KOPT-K1 (cell line): ENCODE results near the gene TBX10.
"Not testable (repeated sequence)": the region's sequence is repeated elsewhere in the genome, so short reads cannot be mapped to it uniquely, and the experiment has no call there.

Experiments used
- H3K27ac ChIP-seq: fragments of 200-600 bp; sonication (generic); 2 replicates; pipeline ENCODE4 v1.5.1; 2016; ENCODE audit warnings: antibody characterized with exemption, mild to moderate bottlenecking, low read depth, low read length; ENCODE audit not compliant: poor library complexity, severe bottlenecking
- H3K36me3 ChIP-seq: fragments of 200-600 bp; sonication (generic); 2 replicates; pipeline ENCODE4 v1.5.1; 2017; ENCODE audit warnings: antibody characterized with exemption, mild to moderate bottlenecking, low read length, moderate library complexity; ENCODE audit not compliant: insufficient read depth
- H3K9me3 ChIP-seq: fragments of 200-600 bp; sonication (generic); 2 replicates; pipeline ENCODE4 v1.5.1; 2017; ENCODE audit warnings: antibody characterized with exemption, low read length, mild to moderate bottlenecking; ENCODE audit not compliant: insufficient read depth, poor library complexity, severe bottlenecking

Gene TBX10

DNA sequence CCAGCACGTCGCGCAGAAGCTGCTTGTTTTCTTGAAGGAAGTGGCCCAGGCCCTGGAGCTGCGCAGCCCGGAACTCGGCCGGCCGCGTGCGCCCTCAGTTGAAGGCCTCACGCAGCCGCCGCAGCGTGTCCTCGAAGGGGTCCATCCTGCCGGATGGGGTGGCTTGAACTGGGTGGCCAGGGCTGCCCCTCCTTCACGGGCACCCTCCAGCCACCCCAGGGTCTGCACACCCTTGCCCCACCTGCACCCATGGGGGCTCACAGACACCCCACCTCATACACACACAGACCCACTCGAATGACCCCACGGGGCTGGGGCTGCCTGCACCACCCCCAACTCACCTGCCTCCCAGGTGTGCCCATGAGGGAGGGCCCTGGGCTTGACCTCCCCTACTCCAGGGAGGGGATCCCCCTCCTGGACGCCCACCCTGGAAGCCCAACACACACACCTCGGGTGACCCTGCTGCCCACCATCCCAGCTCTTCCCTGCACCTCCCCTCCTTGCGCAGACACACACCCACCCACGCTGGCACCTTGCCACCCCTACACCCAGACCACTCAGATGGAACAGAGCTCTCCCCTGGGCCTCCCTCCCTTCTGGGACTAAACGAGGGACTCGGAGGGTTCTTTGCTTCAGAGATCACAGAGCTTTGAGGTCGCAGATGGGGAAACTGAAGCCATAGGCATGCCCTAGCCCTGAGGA is 28.1 kb upstream of the TBX10 start:
- no peaks in the 10 kb centered on the region for H3K36me3 ChIP-seq
- peak overlapping the region; percentile 38 for H3K27ac ChIP-seq
- H3K9me3 ChIP-seq = no peaks in the 10 kb centered on the region

DNA sequence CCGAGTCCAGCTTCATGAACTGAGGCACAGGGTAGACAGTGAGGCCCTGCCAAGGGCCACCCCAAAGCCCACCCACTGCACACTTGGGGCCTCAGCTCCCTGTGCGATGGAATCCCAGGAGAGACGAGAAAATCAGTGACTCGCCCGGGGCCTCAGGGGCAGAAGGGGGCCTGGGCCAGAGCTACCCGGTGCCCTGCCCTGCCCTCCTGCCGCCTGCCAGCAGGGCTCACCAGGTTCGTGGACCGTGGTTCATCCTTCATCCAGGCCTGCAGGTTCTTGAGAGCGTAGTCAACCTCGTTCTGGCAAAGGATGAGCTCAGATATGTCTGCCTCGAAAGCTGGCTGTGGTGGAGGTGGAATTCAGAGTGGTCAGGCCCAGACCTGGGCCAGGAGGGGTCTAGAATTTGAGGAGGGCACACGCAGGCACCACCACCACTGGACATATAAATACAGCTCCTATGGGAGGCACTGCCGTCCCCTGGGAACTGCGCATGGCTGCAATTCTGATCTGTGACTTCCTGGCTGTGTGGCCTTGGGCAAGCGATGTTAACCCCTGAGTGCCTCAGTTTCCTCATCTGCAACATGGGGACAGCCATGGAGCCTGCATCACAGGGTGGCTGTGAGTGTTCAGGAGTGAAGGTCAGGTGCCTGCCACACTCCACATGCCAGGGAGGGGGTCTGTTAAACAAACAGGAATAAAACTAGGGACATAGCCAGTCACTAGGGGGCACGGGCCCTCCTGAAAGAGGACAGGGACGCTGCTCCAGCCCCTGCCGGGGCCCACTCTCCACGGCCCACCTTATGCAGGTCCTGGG is 27.3 kb upstream of the TBX10 start:
- Histone ChIP-seq H3K9me3 (no peaks in the 10 kb centered on the region), H3K27ac (no peak overlapping the region), H3K36me3 (no peaks in the 10 kb centered on the region)

DNA sequence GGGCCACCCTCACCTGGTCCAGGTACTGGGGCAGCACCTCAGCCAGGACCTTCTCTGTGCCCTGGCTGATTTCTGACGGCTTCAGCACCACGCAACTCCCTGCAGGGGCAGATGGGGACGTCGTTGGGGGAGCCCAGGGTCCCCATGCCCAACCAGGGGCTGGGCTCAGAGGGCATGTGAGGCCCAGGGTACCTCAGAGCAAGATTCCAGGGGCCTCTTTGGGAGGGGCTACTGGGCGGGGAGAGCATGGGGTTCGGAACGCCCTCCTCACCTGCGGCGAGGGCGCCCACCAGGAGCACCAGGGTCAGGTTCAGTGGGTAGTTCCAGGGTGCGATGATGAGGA is 26.7 kb upstream of the TBX10 start:
- Histone ChIP-seq H3K9me3 (no peaks in the 10 kb centered on the region), H3K27ac (no peak overlapping the region), H3K36me3 (no peaks in the 10 kb centered on the region)

GRCh38 chr11:67665541-67666302 is 26.2 kb upstream of the TBX10 start:
- Histone ChIP-seq H3K36me3 (no peaks in the 10 kb centered on the region), H3K27ac (no peak overlapping the region), H3K9me3 (no peaks in the 10 kb centered on the region)

DNA sequence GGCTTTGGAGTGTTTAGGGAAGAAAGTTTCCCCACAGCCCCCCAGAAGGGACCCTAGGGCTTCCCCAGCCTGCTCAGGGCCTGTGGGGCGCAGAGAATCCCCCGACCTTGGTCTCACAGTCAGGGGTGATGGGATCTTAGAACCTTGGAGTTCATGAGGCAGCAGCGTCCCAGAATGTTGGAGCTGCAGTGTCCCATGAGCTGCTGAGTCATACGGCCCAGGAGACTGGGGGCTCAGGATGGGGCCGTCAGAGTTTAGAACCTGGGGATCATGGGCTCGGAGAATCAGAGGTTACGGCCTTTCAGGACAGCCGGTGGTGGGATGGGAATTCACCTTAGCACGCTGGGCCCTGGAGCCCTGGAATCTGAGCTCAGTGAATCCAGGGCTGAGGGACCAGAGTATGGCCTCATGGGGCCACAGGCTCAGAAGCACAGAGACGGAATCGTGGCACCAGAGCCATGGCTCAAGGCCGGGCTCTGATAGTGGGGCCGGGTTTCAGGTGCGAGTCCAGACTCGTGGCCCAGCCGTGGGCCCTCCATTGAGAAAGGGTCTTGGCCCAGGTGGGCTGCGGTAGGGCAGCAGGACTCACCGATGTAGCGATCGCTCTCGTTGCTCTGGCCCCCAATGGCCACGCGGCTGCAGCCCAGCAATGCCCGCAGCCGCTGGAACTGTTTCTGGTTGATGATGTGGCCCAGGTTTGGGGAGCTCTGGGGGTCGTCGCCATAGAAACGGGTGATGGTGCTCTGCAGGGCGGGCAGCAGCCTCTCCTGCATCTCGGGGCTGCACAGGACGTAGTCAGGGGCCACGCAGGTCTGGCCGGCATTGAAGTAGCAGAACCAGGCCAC is 25.4 kb upstream of the TBX10 start:
- no peaks in the 10 kb centered on the region for H3K9me3 ChIP-seq
- H3K27ac ChIP-seq = no peak overlapping the region
- no peaks in the 10 kb centered on the region for H3K36me3 ChIP-seq

DNA sequence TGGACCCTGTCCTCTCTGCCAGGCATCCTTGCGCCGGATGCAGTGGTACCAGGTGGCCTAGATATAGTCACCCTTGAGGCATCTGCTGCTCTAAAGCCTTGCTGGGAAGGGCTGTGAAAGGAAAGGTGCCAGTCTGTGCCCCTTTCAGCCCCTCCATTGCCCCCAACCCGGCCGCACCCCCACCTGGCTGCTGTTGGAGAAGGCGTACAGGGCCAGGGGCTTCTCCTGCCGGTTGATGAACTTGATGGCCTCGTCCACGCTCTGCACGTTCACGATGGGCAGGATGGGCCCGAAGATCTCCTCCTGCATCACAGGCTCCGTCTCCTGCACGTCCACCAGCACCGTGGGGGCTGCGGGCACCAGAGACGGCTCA is 24.6 kb upstream of the TBX10 start:
- Histone ChIP-seq H3K27ac (no peak overlapping the region), H3K9me3 (no peaks in the 10 kb centered on the region), H3K36me3 (no peaks in the 10 kb centered on the region)

DNA sequence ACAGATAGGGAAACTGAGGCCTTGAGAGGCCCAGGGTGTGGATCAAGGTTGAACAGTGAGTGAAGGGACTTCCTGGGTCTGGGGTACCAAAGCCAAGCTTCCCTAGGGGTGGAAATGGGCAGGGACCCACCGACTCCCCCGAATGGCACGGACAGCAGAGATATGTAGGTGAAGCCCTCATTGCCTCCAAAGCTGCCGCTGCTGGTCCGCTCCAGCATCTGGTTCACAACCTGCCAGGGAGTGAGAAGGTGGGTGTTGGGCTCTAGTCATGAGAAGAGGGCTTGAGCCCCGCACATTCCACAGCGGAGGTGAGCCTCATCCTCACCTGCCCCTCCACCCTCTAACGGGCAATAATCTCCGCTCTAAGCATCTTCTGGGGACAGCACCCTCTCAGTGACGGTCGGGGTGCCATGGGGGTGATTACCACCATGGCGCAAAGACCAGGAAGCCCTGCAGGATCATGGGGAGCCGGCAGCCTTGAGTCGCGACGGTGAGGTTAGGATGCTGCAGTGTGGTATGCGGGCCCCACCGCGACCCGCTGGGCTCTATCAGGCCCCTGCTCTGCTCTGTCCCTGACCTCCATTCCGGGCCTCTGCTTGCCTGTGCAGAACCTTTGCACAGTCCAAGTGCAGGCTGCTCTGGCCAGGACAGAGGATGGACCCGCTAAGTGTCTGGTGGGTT is 24.1 kb upstream of the TBX10 start:
- H3K27ac ChIP-seq = no peak overlapping the region
- no peaks in the 10 kb centered on the region for H3K36me3 ChIP-seq

GRCh38 chr11:67662835-67663531 is 23.4 kb upstream of the TBX10 start:
- Histone ChIP-seq H3K9me3 (no peaks in the 10 kb centered on the region), H3K36me3 (no peaks in the 10 kb centered on the region), H3K27ac (no peak overlapping the region)

More for the DNA sequence above, 24.1 kb upstream of the TBX10 start:
- H3K9me3 ChIP-seq = no peaks in the 10 kb centered on the region

DNA sequence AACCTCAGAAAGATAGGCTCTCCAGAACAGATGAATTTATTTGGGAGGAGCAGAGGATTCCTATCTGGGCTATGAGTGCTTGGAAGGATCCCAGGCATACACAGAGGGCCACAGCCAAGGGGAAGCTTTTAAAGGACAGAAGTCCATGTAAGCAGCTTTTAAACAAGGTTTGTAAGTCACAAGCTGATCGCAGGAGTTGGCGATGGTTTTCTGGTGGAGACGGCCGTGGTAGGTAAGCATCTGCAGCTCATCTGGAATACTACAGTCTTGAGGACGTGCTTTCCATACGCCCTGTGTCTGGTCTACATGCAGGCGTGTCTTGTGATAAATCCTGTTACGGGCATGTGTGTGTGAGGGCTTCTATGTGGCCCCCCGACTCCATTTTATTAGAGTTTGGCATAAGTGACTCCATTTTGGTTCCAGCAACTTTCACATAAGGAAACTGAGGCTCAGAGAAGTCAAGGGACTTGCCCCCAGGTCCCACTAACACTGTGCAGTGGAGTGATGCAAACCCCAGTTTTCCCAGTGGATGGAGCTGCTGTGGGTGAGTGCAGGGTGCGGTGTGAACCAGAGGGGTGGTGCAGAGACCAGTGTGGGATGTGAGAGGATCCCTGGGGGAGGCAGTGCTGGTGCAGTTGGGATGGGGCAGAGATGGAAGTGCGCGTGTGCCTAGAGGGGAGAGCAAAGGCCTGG is 22.7 kb upstream of the TBX10 start:
- Histone ChIP-seq H3K27ac (no peak overlapping the region), H3K9me3 (no peaks in the 10 kb centered on the region), H3K36me3 (no peaks in the 10 kb centered on the region)

DNA sequence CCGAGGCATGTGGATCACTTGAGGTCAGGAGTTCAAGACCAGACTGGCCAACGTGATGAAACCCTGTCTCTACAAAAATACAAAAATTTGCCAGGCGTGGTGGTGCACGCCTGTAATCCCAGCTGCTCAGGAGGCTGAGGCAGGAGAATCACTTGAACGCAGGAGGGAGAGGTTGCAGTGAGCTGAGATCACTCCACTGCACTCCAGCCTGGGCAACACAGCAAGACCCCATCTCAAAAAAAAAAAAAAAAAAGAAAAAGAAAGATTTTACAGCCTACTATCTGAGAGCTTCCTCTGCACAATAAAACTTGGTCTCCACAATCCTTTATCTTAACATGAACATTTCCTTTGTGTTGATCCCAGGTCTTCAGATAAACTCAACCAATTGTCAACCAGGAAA is 21.2 kb upstream of the TBX10 start:
- not testable (repeated sequence) for H3K36me3 ChIP-seq, H3K27ac ChIP-seq

GRCh38 chr11:67659651-67660165 is 20.1 kb upstream of the TBX10 start:
- H3K27ac ChIP-seq, H3K36me3 ChIP-seq: not testable (repeated sequence)
- H3K9me3 ChIP-seq = peaks cover 14% of the 10 kb centered on the region

More for the DNA sequence above, 21.2 kb upstream of the TBX10 start:
- H3K9me3 ChIP-seq = not testable (repeated sequence)

GRCh38 chr11:67657300-67657699 is 17.7 kb upstream of the TBX10 start:
- H3K9me3 ChIP-seq = peaks cover 14% of the 10 kb centered on the region
- H3K36me3 ChIP-seq = no peaks in the 10 kb centered on the region
- H3K27ac ChIP-seq = no peak overlapping the region

DNA sequence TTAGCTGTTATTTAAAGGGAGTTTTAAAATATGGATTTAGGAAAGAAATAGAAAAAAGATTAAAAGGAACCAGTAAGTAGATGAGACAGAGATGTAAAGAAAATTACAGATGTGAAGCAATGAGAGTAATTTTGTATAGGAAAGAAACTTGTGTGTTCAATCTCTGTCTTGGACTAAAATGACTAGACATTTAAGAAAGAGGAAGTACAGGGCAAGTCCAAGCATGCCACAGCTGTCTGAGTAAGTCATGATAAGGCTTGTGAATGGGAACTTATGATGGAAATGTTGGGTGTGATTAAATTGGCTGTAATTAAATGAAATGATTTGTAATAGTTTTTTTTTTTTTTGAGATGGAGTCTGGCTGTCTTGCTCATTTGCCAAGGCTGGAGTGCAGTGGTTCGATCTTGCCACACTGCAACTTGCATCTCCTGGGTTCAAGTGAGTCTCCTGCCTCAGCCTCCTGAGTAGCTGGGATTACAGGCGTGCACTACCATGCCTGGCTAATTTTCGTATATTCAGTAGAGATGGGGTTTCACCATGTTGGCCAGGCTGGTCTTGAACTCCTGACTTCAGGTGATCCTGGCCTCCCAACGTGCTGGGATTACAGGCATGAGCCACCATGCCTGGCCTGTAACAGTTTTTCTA is 16.8 kb upstream of the TBX10 start:
- Histone ChIP-seq H3K9me3 (peaks cover 14% of the 10 kb centered on the region), H3K36me3 (no peaks in the 10 kb centered on the region), H3K27ac (no peak overlapping the region)
